AG09319 (cell line): ENCODE results near the gene USP34.
"Not testable (repeated sequence)": the region's sequence is repeated elsewhere in the genome, so short reads cannot be mapped to it uniquely, and the experiment has no call there.

ENCODE experiments used
- DNase-seq: peaks from one replicate; pipeline ENCODE4 v3.0.0-alpha.2; 2010; ENCODE audit warnings: low read depth; ENCODE audit errors: extremely low read depth
- TF ChIP-seq, protein P1 (sequence below): IDR thresholded peaks from 2 replicates; pipeline ENCODE4 v1.5.1; 2011; ENCODE audit warnings: low read depth, mild to moderate bottlenecking, inconsistent platforms, low read length, moderate library complexity

The USP34 gene

DNA sequence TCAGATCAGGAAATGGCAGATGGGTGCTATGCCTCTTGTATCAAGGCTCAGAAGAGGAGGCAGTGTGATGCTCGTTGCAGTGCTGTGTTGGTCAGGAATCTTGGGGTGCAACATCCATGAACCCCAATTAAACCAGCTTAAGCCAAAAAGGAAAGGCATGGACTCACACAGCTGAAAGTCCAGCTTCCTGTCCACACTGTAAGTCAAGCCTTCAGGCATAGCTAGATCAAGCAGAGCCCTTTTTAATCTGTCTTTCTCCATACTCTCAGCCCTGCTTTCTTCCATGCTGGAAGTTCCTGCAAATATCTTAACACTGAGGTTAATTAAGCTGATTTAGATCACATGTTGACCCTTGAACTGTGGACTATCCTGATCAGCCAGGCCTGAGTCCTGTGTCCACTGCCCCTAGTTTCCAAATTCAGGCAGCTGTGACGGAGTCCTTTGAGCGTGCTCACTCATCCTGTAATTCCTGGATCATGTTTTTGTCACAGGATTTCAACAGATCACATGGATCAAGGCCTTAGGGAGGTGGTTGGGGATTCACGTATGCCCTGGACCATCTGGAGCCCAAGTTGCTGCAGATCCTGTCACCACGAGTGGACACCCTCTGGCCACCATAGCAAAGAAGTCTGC is 313.4 kb downstream of the USP34 start:
- no peak for DNase-seq
- TF ChIP-seq, protein P1, sequence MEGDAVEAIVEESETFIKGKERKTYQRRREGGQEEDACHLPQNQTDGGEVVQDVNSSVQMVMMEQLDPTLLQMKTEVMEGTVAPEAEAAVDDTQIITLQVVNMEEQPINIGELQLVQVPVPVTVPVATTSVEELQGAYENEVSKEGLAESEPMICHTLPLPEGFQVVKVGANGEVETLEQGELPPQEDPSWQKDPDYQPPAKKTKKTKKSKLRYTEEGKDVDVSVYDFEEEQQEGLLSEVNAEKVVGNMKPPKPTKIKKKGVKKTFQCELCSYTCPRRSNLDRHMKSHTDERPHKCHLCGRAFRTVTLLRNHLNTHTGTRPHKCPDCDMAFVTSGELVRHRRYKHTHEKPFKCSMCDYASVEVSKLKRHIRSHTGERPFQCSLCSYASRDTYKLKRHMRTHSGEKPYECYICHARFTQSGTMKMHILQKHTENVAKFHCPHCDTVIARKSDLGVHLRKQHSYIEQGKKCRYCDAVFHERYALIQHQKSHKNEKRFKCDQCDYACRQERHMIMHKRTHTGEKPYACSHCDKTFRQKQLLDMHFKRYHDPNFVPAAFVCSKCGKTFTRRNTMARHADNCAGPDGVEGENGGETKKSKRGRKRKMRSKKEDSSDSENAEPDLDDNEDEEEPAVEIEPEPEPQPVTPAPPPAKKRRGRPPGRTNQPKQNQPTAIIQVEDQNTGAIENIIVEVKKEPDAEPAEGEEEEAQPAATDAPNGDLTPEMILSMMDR = no peak

DNA sequence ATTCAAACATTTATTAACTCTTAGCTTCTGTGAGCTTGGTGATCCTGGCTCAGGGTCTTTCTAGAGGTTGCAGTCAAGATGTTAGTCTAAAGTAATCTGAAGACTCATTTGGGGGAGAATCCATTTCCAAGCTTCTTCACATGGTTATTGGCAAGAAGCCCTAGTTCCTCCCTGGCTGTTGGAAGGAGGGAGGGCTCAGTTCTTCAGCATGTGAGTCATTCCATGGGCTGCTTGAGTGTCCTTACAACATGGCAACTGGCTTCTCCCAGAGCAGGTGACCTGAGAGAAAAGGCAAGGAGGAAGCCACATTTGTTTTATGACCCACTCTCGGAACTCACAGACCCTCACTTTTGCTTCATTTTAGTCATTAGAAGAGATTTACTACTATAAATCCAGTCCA is 319.5 kb downstream of the USP34 start:
- no peak for DNase-seq
- TF ChIP-seq, protein P1 = no peak

DNA sequence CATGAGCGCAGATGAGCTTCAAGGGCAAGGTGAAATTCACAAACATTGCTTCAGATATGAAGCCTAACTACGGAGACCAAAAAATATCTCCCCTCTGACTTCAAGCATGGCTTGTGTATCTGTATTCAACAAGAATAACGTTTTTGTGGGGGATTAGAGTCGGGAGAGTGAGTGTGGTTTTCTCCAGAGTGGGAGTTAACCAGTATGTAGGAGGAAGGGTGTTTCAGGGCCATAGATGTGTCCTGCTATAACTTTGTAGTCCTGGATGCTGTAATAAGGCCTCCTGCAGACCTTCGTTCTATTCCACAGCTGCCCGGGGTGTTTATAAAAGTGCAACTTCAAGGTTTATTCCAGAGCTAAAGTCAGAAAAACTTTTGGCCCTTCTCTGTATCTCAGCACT is 321.8 kb downstream of the USP34 start:
- no peak for DNase-seq
- TF ChIP-seq, protein P1 = no peak

DNA sequence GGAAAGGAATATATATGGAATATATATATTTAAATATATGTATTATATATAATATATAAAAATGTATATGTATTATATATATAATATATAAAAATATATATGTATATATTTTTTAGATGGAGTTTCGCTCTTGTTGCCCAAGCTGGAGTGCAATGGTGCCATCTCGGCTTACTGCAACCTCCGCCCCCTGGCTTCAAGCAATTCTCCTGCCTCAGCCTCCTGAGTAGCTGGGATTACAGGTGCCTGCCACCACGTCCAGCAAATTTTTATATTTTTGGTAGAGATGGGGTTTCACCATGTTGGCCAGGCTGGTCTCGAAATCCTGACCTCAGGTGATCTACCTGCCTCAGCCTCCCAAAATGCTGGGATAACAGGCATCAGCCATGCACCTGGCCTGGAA is 322.8 kb downstream of the USP34 start:
- DNase-seq = not testable (repeated sequence)

DNA sequence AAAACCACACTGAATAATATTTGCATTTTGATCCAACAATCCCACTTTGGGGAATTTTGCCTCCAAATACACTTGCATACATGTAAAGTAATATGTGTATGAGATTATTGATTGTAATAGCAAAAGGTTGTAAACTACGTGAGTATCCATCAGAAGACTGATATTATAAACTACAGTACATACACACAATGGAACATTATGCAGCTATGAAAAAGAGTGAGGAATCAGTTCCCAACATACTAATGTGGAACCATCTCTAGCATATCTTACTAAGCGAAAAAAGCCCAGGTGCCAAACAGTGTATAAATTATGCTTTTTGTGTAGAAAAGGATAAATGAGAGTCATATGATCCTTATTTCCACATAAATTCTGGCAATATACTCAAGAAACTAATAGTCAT is 324.9 kb downstream of the USP34 start:
- TF ChIP-seq, protein P1 = no peak
- no peak for DNase-seq

DNA sequence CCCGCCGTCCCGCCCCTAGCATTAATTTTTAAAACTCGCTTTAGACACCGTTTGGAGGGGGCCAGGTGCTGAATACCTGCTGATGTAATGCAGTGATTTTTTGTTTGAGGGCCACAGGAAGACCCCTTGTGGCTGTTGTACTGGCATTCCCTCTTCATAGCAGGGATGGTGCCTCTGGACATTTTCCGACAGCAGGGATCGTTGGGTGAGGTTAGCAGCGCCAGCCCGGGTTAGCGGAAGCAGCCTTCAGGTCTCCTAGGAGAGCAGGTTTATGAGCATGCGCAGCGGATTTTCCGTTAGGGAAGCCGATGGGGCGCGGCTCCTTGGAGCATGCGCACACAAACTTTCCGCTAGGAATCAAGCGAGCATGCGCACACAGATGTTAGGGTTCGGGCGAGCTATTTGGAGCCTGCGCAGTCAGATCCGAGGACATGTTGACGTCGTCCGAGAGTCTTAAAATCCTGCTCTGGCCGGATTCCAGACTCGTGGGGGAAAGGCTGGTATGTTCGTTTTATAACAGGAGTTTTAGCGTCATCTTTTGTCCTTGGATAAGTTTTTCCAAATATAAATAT is 326.1 kb downstream of the USP34 start:
- TF ChIP-seq, protein P1 = no peak
- peak; percentile 95 for DNase-seq

DNA sequence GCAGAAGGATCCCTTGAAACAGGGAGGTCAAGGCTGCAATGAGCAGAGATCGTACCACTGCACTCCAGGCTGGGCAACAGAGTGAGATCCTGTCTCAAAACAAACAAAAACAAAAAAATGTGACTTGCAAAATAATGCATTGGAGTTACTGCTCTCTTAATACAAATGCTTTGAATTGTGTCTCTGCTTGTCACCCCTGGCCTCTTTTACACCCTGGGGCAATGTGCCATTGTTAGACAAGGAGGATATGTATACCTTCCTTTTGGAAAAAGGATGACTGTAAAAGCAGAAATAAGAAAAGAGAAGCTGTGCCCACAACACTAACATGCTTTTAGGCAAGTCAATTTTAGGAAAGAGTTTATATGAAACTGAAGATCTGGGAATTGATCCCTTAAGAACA is 329.7 kb downstream of the USP34 start:
- no peak for DNase-seq
- TF ChIP-seq, protein P1 = no peak

DNA sequence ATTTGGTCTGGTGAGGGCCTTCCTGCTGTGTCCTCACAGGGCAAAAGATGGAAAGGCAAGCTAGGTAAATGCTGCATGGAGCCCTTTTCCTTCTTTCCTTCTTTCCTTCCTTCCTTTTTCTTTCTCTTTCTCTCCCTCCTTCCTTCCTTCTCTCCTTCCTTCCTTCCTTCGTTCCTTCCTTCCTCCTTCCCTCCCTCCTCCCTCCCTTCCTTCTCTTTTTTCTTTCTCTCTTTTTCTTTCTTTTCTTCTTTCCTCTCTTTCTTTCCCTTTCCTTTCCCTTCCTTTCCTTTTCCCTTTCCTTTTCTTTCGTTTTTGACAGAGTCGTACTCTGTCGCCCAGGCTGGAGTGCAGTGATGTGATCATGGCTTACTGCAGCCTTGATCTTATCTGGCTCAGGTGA is 332.0 kb downstream of the USP34 start:
- TF ChIP-seq, protein P1 = no peak
- DNase-seq = no peak
